ENCODE data around the gene TUBGCP2.

TUBGCP2 gene

GRCh38 chr10:133355266-133355665, 46.6 kb upstream of the TUBGCP2 start:
- H3K23ac ChIP-seq (ENCODE audit: low read length) = no peak overlapping the region
- H2BK15ac ChIP-seq (replicated peaks; ENCODE audit: low read depth) = no peak overlapping the region
- H3K4ac ChIP-seq (ENCODE audit: low read depth, low read length) = no peak overlapping the region
- no peaks in the 10 kb centered on the region for H3K27me3 ChIP-seq (ENCODE audit: insufficient read depth, low read length, poor library complexity)
- no peak overlapping the region for H2BK5ac ChIP-seq (ENCODE audit: low read length)
- H3K27ac ChIP-seq (ENCODE audit: low read depth, low read length) = no peak overlapping the region
- WGBS (ENCODE audit: extremely low coverage, insufficient coverage, low lambda C conversion rate) = no CpG with 5 or more reads among the region's 6 CpGs
- H3K79me2 ChIP-seq (ENCODE audit: control insufficient read depth, insufficient read depth, low read length) = peaks cover 6% of the 10 kb centered on the region
- H4K5ac ChIP-seq (ENCODE audit: low read length) = no peak overlapping the region
- H2AK5ac ChIP-seq (ENCODE audit: low read length) = no peak overlapping the region
- peaks cover 3% of the 10 kb centered on the region for H3K4me1 ChIP-seq (ENCODE audit: control insufficient read depth, low read depth, low read length)
- no peak overlapping the region for H3K18ac ChIP-seq (ENCODE audit: low read length)
- H3K79me1 ChIP-seq (ENCODE audit: low read length) = peaks cover 6% of the 10 kb centered on the region
- no peak overlapping the region for H3K9ac ChIP-seq (ENCODE audit: low read length)
- no peak for DNase-seq
- no peak overlapping the region for H3K4me3 ChIP-seq (ENCODE audit: low read length)
- H3K4me2 ChIP-seq (ENCODE audit: low read length) = no peak overlapping the region
- no peak overlapping the region for H2BK120ac ChIP-seq (ENCODE audit: low read depth, low read length)
- H3K56ac ChIP-seq (ENCODE audit: low read length) = no peak overlapping the region
- H3K36me3 ChIP-seq (ENCODE audit: control insufficient read depth, insufficient read depth, low read length) = no peaks in the 10 kb centered on the region
- H4K8ac ChIP-seq (ENCODE audit: low read depth, low read length) = no peak overlapping the region

GRCh38 chr10:133354672-133355240, 46.1 kb upstream of the TUBGCP2 start:
- no peak overlapping the region for H4K5ac ChIP-seq (ENCODE audit: low read length)
- H4K8ac ChIP-seq (ENCODE audit: low read depth, low read length) = no peak overlapping the region
- H3K9ac ChIP-seq (ENCODE audit: low read length) = no peak overlapping the region
- H3K36me3 ChIP-seq (ENCODE audit: control insufficient read depth, insufficient read depth, low read length) = no peaks in the 10 kb centered on the region
- no peak overlapping the region for H3K56ac ChIP-seq (ENCODE audit: low read length)
- no peak overlapping the region for H2BK5ac ChIP-seq (ENCODE audit: low read length)
- H3K18ac ChIP-seq (ENCODE audit: low read length) = no peak overlapping the region
- no peak overlapping the region for H2AK5ac ChIP-seq (ENCODE audit: low read length)
- no peak overlapping the region for H3K4me2 ChIP-seq (ENCODE audit: low read length)
- no peak overlapping the region for H3K4ac ChIP-seq (ENCODE audit: low read depth, low read length)
- H3K27ac ChIP-seq (ENCODE audit: low read depth, low read length) = no peak overlapping the region
- no peaks in the 10 kb centered on the region for H3K27me3 ChIP-seq (ENCODE audit: insufficient read depth, low read length, poor library complexity)
- no peak for DNase-seq
- H2BK120ac ChIP-seq (ENCODE audit: low read depth, low read length) = no peak overlapping the region
- no peak overlapping the region for H3K4me3 ChIP-seq (ENCODE audit: low read length)
- H3K23ac ChIP-seq (ENCODE audit: low read length) = no peak overlapping the region
- peaks cover 3% of the 10 kb centered on the region for H3K4me1 ChIP-seq (ENCODE audit: control insufficient read depth, low read depth, low read length)
- WGBS (ENCODE audit: extremely low coverage, insufficient coverage, low lambda C conversion rate) = no CpG with 5 or more reads among the region's 14 CpGs
- peaks cover 6% of the 10 kb centered on the region for H3K79me2 ChIP-seq (ENCODE audit: control insufficient read depth, insufficient read depth, low read length)
- H2BK15ac ChIP-seq (replicated peaks; ENCODE audit: low read depth) = no peak overlapping the region
- peaks cover 6% of the 10 kb centered on the region for H3K79me1 ChIP-seq (ENCODE audit: low read length)

- DNase-seq = no peak
- WGBS (ENCODE audit: extremely low coverage, insufficient coverage, low lambda C conversion rate) = no CpG with 5 or more reads among the region's 16 CpGs
- H2BK120ac ChIP-seq (ENCODE audit: low read depth, low read length) = no peak overlapping the region
- no peaks in the 10 kb centered on the region for H3K27me3 ChIP-seq (ENCODE audit: insufficient read depth, low read length, poor library complexity)
- H4K5ac ChIP-seq (ENCODE audit: low read length) = no peak overlapping the region
- no peak overlapping the region for H3K27ac ChIP-seq (ENCODE audit: low read depth, low read length)
- H3K36me3 ChIP-seq (ENCODE audit: control insufficient read depth, insufficient read depth, low read length) = no peaks in the 10 kb centered on the region
- H2BK5ac ChIP-seq (ENCODE audit: low read length) = no peak overlapping the region
- no peak overlapping the region for H3K4ac ChIP-seq (ENCODE audit: low read depth, low read length)
- no peak overlapping the region for H3K23ac ChIP-seq (ENCODE audit: low read length)
- no peak overlapping the region for H2BK15ac ChIP-seq (replicated peaks; ENCODE audit: low read depth)
- H3K9ac ChIP-seq (ENCODE audit: low read length) = no peak overlapping the region
- no peak overlapping the region for H3K56ac ChIP-seq (ENCODE audit: low read length)
- peaks cover 3% of the 10 kb centered on the region for H3K4me1 ChIP-seq (ENCODE audit: control insufficient read depth, low read depth, low read length)
- H3K79me1 ChIP-seq (ENCODE audit: low read length) = peaks cover 6% of the 10 kb centered on the region
- H3K79me2 ChIP-seq (ENCODE audit: control insufficient read depth, insufficient read depth, low read length) = peaks cover 6% of the 10 kb centered on the region
- no peak overlapping the region for H3K18ac ChIP-seq (ENCODE audit: low read length)
- no peak overlapping the region for H3K4me3 ChIP-seq (ENCODE audit: low read length)
- H3K4me2 ChIP-seq (ENCODE audit: low read length) = no peak overlapping the region
- H4K8ac ChIP-seq (ENCODE audit: low read depth, low read length) = no peak overlapping the region
- H2AK5ac ChIP-seq (ENCODE audit: low read length) = no peak overlapping the region
Measured at GRCh38 chr10:133353988-133354605, 45.4 kb upstream of the TUBGCP2 start.

GRCh38 chr10:133353202-133353959, 44.7 kb upstream of the TUBGCP2 start:
- Histone ChIP-seq H2BK5ac (ENCODE audit: low read length) (no peak overlapping the region), H4K8ac (ENCODE audit: low read depth, low read length) (no peak overlapping the region), H3K18ac (ENCODE audit: low read length) (no peak overlapping the region), H3K27ac (ENCODE audit: low read depth, low read length) (no peak overlapping the region), H3K79me2 (ENCODE audit: control insufficient read depth, insufficient read depth, low read length) (peaks cover 6% of the 10 kb centered on the region), H3K4me3 (ENCODE audit: low read length) (no peak overlapping the region), H4K5ac (ENCODE audit: low read length) (no peak overlapping the region), H3K4me2 (ENCODE audit: low read length) (no peak overlapping the region), H2AK5ac (ENCODE audit: low read length) (no peak overlapping the region), H3K27me3 (ENCODE audit: insufficient read depth, low read length, poor library complexity) (no peaks in the 10 kb centered on the region), H3K56ac (ENCODE audit: low read length) (no peak overlapping the region), H3K4ac (ENCODE audit: low read depth, low read length) (no peak overlapping the region), H3K79me1 (ENCODE audit: low read length) (peaks cover 6% of the 10 kb centered on the region), H3K36me3 (ENCODE audit: control insufficient read depth, insufficient read depth, low read length) (no peaks in the 10 kb centered on the region), H3K23ac (ENCODE audit: low read length) (no peak overlapping the region), H2BK15ac (replicated peaks; ENCODE audit: low read depth) (no peak overlapping the region), H2BK120ac (ENCODE audit: low read depth, low read length) (no peak overlapping the region), H3K4me1 (ENCODE audit: control insufficient read depth, low read depth, low read length) (peaks cover 3% of the 10 kb centered on the region), H3K9ac (ENCODE audit: low read length) (no peak overlapping the region)
- no peak for DNase-seq
- WGBS (ENCODE audit: extremely low coverage, insufficient coverage, low lambda C conversion rate) = no CpG with 5 or more reads among the region's 16 CpGs

DNA sequence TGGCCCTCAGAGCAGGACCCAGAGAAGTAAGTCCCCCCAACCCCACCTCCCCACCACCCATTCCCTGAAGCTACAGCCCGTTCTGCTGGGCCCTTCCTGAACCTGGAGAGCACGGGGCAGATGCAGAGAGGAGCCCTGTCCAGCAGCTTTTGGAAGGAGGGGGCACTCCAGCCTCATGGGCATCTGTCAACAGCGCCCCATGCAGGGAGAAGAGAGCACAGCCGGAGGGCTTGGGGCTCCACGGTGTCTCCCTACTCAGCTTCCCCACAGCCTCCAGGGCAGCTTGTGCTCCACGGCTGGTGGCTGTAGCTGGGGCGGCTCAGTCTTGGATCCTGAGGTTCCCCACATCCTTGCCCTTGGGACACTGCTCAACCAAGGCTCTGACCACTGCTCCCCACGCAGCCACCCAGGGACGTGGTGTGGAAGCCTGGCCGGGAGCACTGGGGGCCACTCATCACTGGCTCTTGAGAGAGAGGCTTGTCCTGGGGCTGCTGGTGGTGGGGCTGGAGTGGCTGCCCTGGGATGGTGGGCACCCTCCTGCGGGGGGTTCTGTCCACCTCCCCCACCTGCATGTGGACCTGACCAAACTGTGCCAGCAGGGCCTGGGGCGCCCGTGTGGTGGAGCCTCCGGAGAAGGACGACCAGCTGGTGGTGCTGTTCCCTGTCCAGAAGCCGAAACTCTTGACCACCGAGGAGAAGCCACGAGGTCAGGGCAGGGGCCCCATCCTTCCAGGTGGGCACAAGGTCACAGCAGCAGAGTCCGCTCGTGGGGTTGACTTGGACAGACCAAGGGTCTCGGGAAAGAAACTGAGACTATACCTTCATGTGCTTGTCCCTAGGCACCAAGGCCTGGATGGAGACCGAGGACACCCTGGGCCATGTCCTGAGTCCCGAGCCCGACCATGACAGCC, 43.0 kb upstream of the TUBGCP2 start:
- no peak overlapping the region for H3K4me3 ChIP-seq (ENCODE audit: low read length)
- H3K9ac ChIP-seq (ENCODE audit: low read length) = no peak overlapping the region
- H4K8ac ChIP-seq (ENCODE audit: low read depth, low read length) = no peak overlapping the region
- H3K4ac ChIP-seq (ENCODE audit: low read depth, low read length) = no peak overlapping the region
- H2BK15ac ChIP-seq (replicated peaks; ENCODE audit: low read depth) = no peak overlapping the region
- H2BK120ac ChIP-seq (ENCODE audit: low read depth, low read length) = no peak overlapping the region
- no peaks in the 10 kb centered on the region for H3K36me3 ChIP-seq (ENCODE audit: control insufficient read depth, insufficient read depth, low read length)
- peak; percentile 56 for DNase-seq
- H3K79me1 ChIP-seq (ENCODE audit: low read length) = peaks cover 6% of the 10 kb centered on the region
- H3K27me3 ChIP-seq (ENCODE audit: insufficient read depth, low read length, poor library complexity) = no peaks in the 10 kb centered on the region
- no peak overlapping the region for H2BK5ac ChIP-seq (ENCODE audit: low read length)
- H3K56ac ChIP-seq (ENCODE audit: low read length) = no peak overlapping the region
- H3K4me1 ChIP-seq (ENCODE audit: control insufficient read depth, low read depth, low read length) = peaks cover 3% of the 10 kb centered on the region
- no peak overlapping the region for H3K4me2 ChIP-seq (ENCODE audit: low read length)
- no CpG with 5 or more reads among the region's 24 CpGs for WGBS (ENCODE audit: extremely low coverage, insufficient coverage, low lambda C conversion rate)
- H4K5ac ChIP-seq (ENCODE audit: low read length) = no peak overlapping the region
- H3K23ac ChIP-seq (ENCODE audit: low read length) = no peak overlapping the region
- H2AK5ac ChIP-seq (ENCODE audit: low read length) = no peak overlapping the region
- H3K27ac ChIP-seq (ENCODE audit: low read depth, low read length) = no peak overlapping the region
- peaks cover 5% of the 10 kb centered on the region for H3K79me2 ChIP-seq (ENCODE audit: control insufficient read depth, insufficient read depth, low read length)
- no peak overlapping the region for H3K18ac ChIP-seq (ENCODE audit: low read length)

All from mesendoderm (in vitro differentiated cells).